ENCODE data around the gene DAAM1.

- TF ChIP-seq POLR2A (IDR thresholded peaks at IDR 0.05) = no peak
- no peak for TF ChIP-seq CTCF (IDR thresholded peaks at IDR 0.05)
- TF ChIP-seq POLR2AphosphoS5 (IDR thresholded peaks at IDR 0.05) = no peak
These were observed 129.5 kb downstream of the DAAM1 start for GRCh38 chr14:59317798-59318505.
